Heart right ventricle (tissue), 16 donors: ENCODE data around the gene CAMK1D. TPM values are rescaled to one million over a fixed set of nuclear protein-coding genes. Genes with fewer than 3 reads are reported as not detected.

Experiments used
- ATAC-seq, 8 donors: fragments of 200-7000 bp; cut with Tn5 transposase; one replicate each; pipeline ENCODE4 v1.9.1; 2020; ENCODE audit warnings: mild to moderate bottlenecking in 8 of 8, moderate library complexity in 8 of 8, moderate number of reproducible peaks in 1 of 8
- DNase-seq, 2 donors: peaks; one replicate each; pipeline ENCODE4 v3.0.0-alpha.2; 2020
- H3K27ac ChIP-seq, 10 donors: fragments of 200-600 bp; sonication (generic) in 2 of 10; one replicate each; pipeline versions ENCODE4 v1.5.0 to v1.8.0; 2020 to 2022; ENCODE audit warnings: mild to moderate bottlenecking in 3 of 10
- H3K27me3 ChIP-seq, 7 donors: fragments of 200-600 bp; one replicate each; pipeline ENCODE4 v1.8.0; 2021 to 2022; ENCODE audit warnings: mild to moderate bottlenecking in 2 of 7
- H3K36me3 ChIP-seq, 9 donors: fragments of 200-600 bp; sonication (generic) in 1 of 9; one replicate each; pipeline versions ENCODE4 v1.5.0 to v1.8.0; 2020 to 2022; ENCODE audit warnings: mild to moderate bottlenecking in 2 of 9
- H3K4me1 ChIP-seq, 9 donors: fragments of 200-600 bp; sonication (generic) in 1 of 9; one replicate each; pipeline versions ENCODE4 v1.5.0 to v1.8.0; 2020 to 2022; ENCODE audit warnings: mild to moderate bottlenecking in 4 of 9
- H3K4me3 ChIP-seq, 10 donors: fragments of 200-600 bp; sonication (generic) in 2 of 10; one replicate each; pipeline versions ENCODE4 v1.5.0 to v1.8.0; 2020 to 2022; ENCODE audit warnings: mild to moderate bottlenecking in 7 of 10, moderate library complexity in 2 of 10
- H3K9me3 ChIP-seq, 11 donors: fragments of 200-600 bp in 10 of 11; sonication (generic) in 2 of 11; one replicate each; pipeline versions ENCODE4 v1.5.0 to v1.8.0; 2013 to 2022; ENCODE audit warnings: mild to moderate bottlenecking in 2 of 11, control low read depth in 1 of 11, moderate library complexity in 1 of 11
- CTCF ChIP-seq, 9 donors: fragments of 200-600 bp; sonication (generic) in 2 of 9; IDR thresholded peaks; one replicate each; pipeline versions ENCODE4 v1.5.0 to v1.8.0; 2021 to 2022; ENCODE audit warnings: antibody characterized with exemption in 9 of 9, mild to moderate bottlenecking in 5 of 9, moderate library complexity in 1 of 9
- WGBS, 2 donors: extraction: QIAGEN DNeasy Blood & Tissue Kit; methylation state at CpG; one replicate each; pipeline ENCODE4 v1.1.7; 2013; ENCODE audit warnings: inconsistent platforms in 1 of 2; 5-methylcytosine and 5-hydroxymethylcytosine counted together
- intact Hi-C, 10 donors: fragments of 100-400 bp; cut with DNase I; formaldehyde crosslinking; loops; one replicate each; pipeline versions ENCODE4 v1.11.1 to v1.14.2; 2022
- polyA plus RNA-seq, 2 donors: library from polyadenylated mRNA; stranded (reverse); fragments of 200-250 nt; gene quantifications; one replicate each; pipeline ENCODE4 v1.2.3, GENCODE V29; 2013
- total RNA-seq, 10 donors: library from RNA; stranded (reverse); fragmentation: NEBNext Ultra II Directional in 3 of 10; extraction: Animal tissue kit (Norgen Biotek cat#: 25700) in 3 of 10; gene quantifications; one replicate each; pipeline versions ENCODE4 v1.2.1 to v1.2.4, GENCODE V29; 2021 to 2023
- donor health status: Arrhythmogenic right ventricular cardiomyopathy.
- donor health status: ischemic (EF 13 %, LVEDD 7.1; RV severe dilation, severe dysfunction).
- donor health status: healthy with polysubstance abuse.
- donor health status: DM: no; HTN: yes; CAD: no.
- donor health status: DM: no; HTN: no; CAD: no.
- donor health status: ischemic (EF 25% LVEDD 6.9; RV normal size, moderate dysfunction).
- donor health status: ischemic (EF 25% LVEDD 5.7; RV mildly dilated, moderate dysfunction).
- donor health status: healthy.
- donor health status: DM: yes; HTN: yes; CAD: no.
- donor health status: Ischemic cardiomyopathy.
- donor health status: ischemic (EF 35%, LVEDD 5.7; RV mildly dilated, moderate dysfunction).
- donor health status: nonischemic (EF 11% LVEDD 7.7; RV severe dilation, severe dysfunction).
- donor health status: DM: yes; HTN: yes; CAD: no.
- donor health status: PGD.
- donor health status: ischemic (EF 29% LVEDD 5.4; RV normal size, mild dysfunction).
- donor health status: nonischemic (EF 23%, LVEDD 6.1; RV moderate dilation, normal function).

The CAMK1D gene
- total and polyA plus RNA-seq, 12 donors = 1.3 to 17.7 (median 2.6) TPM

- no peak for TF ChIP-seq CTCF (IDR thresholded peaks at IDR 0.05)
- DNase-seq (peak in 1 of 2 donors; percentile 31), ATAC-seq (peak in 6 of 8 donors; percentile 25 to 82 (median 58))
- Histone ChIP-seq H3K4me1 (peaks cover 0 to 35% (median 3%) of the 10 kb centered on the region in 9 donors), H3K4me3 (no peak overlapping the region), H3K27me3 (peaks cover 0 to 15% (median 7%) of the 10 kb centered on the region in 7 donors), H3K36me3 (no peaks in the 10 kb centered on the region), H3K9me3 (no peaks in the 10 kb centered on the region), H3K27ac (peak overlapping the region in 1 of 10 donors; percentile 35)
- 85 to 90% methylated on average over 7 of the region's 7 CpGs for WGBS, 2 donors
- intact Hi-C loops = no loop called here
Observed at GRCh38 chr10:12418000-12418399, 68.7 kb downstream of the CAMK1D start.

- TF ChIP-seq CTCF (IDR thresholded peaks at IDR 0.05) = no peak
- Histone ChIP-seq H3K27me3 (peaks cover 0 to 15% (median 7%) of the 10 kb centered on the region in 7 donors), H3K9me3 (no peaks in the 10 kb centered on the region), H3K27ac (peak overlapping the region in 6 of 10 donors; percentile 13 to 68 (median 40)), H3K36me3 (no peaks in the 10 kb centered on the region), H3K4me3 (no peak overlapping the region), H3K4me1 (peaks cover 0 to 35% (median 3%) of the 10 kb centered on the region in 9 donors)
- no peak for DNase-seq
- intact Hi-C loops = no loop called here
- no peak for ATAC-seq
- 82 to 86% methylated on average over 13 of the region's 13 CpGs for WGBS, 2 donors
Observed at GRCh38 chr10:12418725-12419261, 69.4 kb downstream of the CAMK1D start.

- Histone ChIP-seq H3K4me3 (no peak overlapping the region), H3K36me3 (no peaks in the 10 kb centered on the region), H3K27me3 (peaks cover 0 to 15% (median 7%) of the 10 kb centered on the region in 7 donors), H3K4me1 (peaks cover 0 to 30% (median 3%) of the 10 kb centered on the region in 9 donors), H3K27ac (peak overlapping the region in 6 of 10 donors; percentile 13 to 58 (median 32)), H3K9me3 (no peaks in the 10 kb centered on the region)
- 53 to 65% methylated on average over 9 of the region's 9 CpGs for WGBS, 2 donors
- DNase-seq = peak in 1 of 2 donors; percentile 37
- ATAC-seq = peak; percentile 65 to 82 (median 74)
- intact Hi-C loops = no loop called here
- TF ChIP-seq CTCF (IDR thresholded peaks at IDR 0.05) = no peak
Observed at GRCh38 chr10:12419262-12419847, 70.0 kb downstream of the CAMK1D start.

DNA sequence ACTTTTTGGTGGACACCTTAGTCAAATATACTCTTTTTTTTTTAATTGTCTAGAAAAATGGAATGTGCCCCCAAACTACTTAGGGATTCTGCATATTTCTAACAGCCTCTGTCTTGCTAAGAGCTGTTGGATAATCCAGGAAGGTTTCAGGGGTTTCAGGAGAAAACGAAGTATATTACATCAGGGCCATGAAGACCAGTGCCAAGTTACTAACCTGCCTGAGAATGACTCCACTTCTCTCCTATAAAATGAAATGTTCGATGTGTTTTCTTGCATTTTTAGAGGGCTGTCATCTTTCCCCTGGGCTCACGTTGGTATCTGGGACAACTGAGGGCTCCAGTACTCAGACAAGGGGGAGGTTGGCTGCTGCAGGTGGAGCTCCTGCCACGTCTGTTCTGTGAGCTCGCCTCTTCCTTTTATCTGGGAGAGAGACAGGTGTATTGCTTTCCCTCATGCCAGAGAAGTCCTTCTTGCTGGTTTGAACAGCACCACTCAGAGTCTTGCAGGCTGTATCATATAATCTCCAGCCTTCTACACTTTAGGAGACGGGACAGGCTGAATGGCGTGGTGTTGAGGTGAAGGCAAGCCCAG is 71.3 kb downstream of the CAMK1D start:
- H3K27ac ChIP-seq = no peak overlapping the region
- H3K9me3 ChIP-seq = no peaks in the 10 kb centered on the region
- H3K27me3 ChIP-seq = peaks cover 0 to 13% (median 2%) of the 10 kb centered on the region in 7 donors
- no peaks in the 10 kb centered on the region for H3K36me3 ChIP-seq
- 94 to 95% methylated on average over 7 of the region's 7 CpGs for WGBS, 2 donors
- DNase-seq (no peak), ATAC-seq (no peak)
- intact Hi-C loops = no loop called here
- peaks cover 0 to 28% (median 3%) of the 10 kb centered on the region in 9 donors for H3K4me1 ChIP-seq
- TF ChIP-seq CTCF (IDR thresholded peaks at IDR 0.05) = no peak
- no peak overlapping the region for H3K4me3 ChIP-seq
